Ascending aorta (tissue), 2 donors: ENCODE measurements around the gene PEX5L. TPM values are rescaled to one million over a fixed set of nuclear protein-coding genes. Genes with fewer than 3 reads are reported as not detected.

Experiments
- DNase-seq, 2 donors: peaks; one replicate each; pipeline ENCODE4 v3.0.0-alpha.2; 2019; ENCODE audit warnings: low spot score in 2 of 2
- H3K27ac ChIP-seq, 2 donors: fragments of 200-600 bp; sonication (generic); one replicate each; pipeline ENCODE4 v1.5.1; 2016 to 2017; ENCODE audit warnings: mild to moderate bottlenecking in 1 of 2
- H3K27me3 ChIP-seq: fragments of 200-600 bp; sonication (generic); one replicate; pipeline ENCODE4 v1.5.1; 2017
- H3K36me3 ChIP-seq, 2 donors: fragments of 200-600 bp; sonication (generic); one replicate each; pipeline ENCODE4 v1.5.1; 2016
- H3K4me1 ChIP-seq, 2 donors: fragments of 200-600 bp; sonication (generic); one replicate each; pipeline ENCODE4 v1.5.1; 2016 to 2017; ENCODE audit warnings: mild to moderate bottlenecking in 1 of 2
- H3K4me3 ChIP-seq, 2 donors: fragments of 200-600 bp; sonication (generic); one replicate each; pipeline ENCODE4 v1.5.1; 2016 to 2017; ENCODE audit warnings: mild to moderate bottlenecking in 1 of 2
- H3K9me3 ChIP-seq, 2 donors: fragments of 200-600 bp; sonication (generic); one replicate each; pipeline ENCODE4 v1.5.1; 2016
- intact Hi-C: fragments of 100-400 bp; cut with DNase I; formaldehyde crosslinking; loops from one replicate; pipeline ENCODE4 v1.15.1; 2023
- total RNA-seq: library from RNA; depleted of rRNA; stranded (reverse); fragments of >200 nt; gene quantifications from one replicate; pipeline ENCODE4 v1.1.0, GENCODE V29; 2016
- TF ChIP-seq, protein P1 (sequence below), 3 experiments: fragments of 200-600 bp in 2 of 3; fragments of 450-650 bp in 1 of 3; sonication (generic) in 2 of 3; IDR thresholded peaks; one replicate each; pipeline ENCODE4 v1.5.1; 2016 to 2019; ENCODE audit warnings: antibody characterized with exemption in 3 of 3, mild to moderate bottlenecking in 1 of 3, moderate library complexity in 1 of 3

The PEX5L gene
- total RNA-seq, 1 donor from 2014 or later = 0.11 TPM

DNA sequence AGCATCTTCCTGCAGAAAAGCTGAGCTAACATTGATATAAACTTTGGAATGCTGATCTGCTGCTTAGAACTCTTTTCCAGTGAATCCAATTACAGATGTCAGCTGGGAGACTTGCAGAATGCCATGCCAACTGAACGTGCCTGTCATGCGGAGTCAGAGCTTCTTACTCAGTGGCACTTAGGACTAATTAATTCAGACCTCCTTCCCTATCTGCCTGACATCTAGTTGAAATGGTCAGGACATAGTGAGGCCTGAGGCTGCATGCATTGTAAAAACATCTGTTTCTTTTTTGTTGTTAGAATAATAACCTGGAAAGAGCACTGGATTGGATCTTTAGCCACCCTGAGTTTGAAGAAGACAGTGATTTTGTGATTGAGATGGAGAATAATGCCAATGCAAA lies 271.3 kb downstream of the PEX5L start:
- H3K9me3 ChIP-seq = no peaks in the 10 kb centered on the region
- DNase-seq = no peak
- TF ChIP-seq, protein P1, sequence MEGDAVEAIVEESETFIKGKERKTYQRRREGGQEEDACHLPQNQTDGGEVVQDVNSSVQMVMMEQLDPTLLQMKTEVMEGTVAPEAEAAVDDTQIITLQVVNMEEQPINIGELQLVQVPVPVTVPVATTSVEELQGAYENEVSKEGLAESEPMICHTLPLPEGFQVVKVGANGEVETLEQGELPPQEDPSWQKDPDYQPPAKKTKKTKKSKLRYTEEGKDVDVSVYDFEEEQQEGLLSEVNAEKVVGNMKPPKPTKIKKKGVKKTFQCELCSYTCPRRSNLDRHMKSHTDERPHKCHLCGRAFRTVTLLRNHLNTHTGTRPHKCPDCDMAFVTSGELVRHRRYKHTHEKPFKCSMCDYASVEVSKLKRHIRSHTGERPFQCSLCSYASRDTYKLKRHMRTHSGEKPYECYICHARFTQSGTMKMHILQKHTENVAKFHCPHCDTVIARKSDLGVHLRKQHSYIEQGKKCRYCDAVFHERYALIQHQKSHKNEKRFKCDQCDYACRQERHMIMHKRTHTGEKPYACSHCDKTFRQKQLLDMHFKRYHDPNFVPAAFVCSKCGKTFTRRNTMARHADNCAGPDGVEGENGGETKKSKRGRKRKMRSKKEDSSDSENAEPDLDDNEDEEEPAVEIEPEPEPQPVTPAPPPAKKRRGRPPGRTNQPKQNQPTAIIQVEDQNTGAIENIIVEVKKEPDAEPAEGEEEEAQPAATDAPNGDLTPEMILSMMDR (IDR thresholded peaks at IDR 0.05) = no peak
- H3K4me1 ChIP-seq = no peaks in the 10 kb centered on the region
- H3K27ac ChIP-seq = no peak overlapping the region
- intact Hi-C loops = no loop called here
- H3K4me3 ChIP-seq = no peak overlapping the region
- H3K27me3 ChIP-seq = no peaks in the 10 kb centered on the region
- H3K36me3 ChIP-seq = peaks cover 14 to 45% of the 10 kb centered on the region in 2 donors

DNA sequence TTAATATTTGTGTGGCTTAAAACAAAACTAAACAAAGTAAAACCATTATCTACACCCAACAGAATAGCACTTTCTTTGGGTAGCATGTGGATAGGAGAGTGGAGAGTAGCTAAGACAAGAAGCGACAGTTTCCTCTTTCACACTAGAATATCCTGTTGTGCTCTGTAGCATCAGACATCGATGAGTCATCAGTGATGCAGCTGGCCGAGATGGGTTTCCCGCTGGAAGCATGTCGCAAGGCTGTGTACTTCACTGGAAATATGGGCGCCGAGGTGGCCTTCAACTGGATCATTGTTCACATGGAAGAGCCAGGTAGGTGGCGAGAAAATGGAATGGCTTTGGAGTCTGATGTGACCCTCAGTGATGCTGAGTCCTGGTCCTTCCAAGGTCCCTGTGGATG lies 275.8 kb downstream of the PEX5L start:
- Histone ChIP-seq H3K9me3 (no peaks in the 10 kb centered on the region), H3K27me3 (no peaks in the 10 kb centered on the region), H3K36me3 (peaks cover 9 to 35% of the 10 kb centered on the region in 2 donors), H3K4me3 (no peak overlapping the region), H3K27ac (no peak overlapping the region), H3K4me1 (no peaks in the 10 kb centered on the region)
- DNase-seq = no peak
- TF ChIP-seq, protein P1 (IDR thresholded peaks at IDR 0.05) = no peak
- intact Hi-C loops = no loop called here

DNA sequence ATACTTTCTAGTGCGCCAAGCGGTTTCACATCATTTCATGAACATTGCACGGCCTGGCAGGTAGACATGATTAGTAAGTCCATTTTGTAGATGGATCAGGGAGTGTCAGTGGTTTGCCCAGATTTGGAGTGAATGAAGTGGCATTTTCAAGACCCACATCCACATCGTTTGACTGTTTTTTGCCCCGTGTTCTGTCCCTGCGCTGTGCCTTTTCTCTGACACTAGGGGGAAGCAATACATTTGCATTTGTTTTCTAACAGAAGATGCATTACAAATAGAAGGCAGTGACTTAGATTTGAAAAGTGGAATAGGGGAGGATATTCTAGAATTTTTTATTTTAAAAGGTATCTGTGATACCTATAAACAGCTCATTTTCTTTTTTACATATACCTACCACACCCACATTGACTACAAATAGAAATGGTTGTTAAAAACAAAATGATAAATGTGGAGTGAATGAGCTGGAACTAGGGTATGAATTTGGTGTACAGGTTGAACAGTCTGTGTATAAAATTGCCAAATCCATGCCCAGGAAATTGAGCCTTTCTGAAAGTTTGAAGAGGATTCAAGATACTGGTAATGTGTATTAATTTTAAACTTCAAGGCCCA lies 285.9 kb downstream of the PEX5L start:
- peaks cover 5 to 7% of the 10 kb centered on the region in 2 donors for H3K36me3 ChIP-seq
- no peak overlapping the region for H3K4me3 ChIP-seq
- TF ChIP-seq, protein P1 (IDR thresholded peaks at IDR 0.05) = peak in 1 of 3 experiments; percentile 29
- no peaks in the 10 kb centered on the region for H3K9me3 ChIP-seq
- DNase-seq = no peak
- H3K27me3 ChIP-seq = no peaks in the 10 kb centered on the region
- H3K27ac ChIP-seq = no peak overlapping the region
- H3K4me1 ChIP-seq = no peaks in the 10 kb centered on the region
- intact Hi-C loops = no loop called here

DNA sequence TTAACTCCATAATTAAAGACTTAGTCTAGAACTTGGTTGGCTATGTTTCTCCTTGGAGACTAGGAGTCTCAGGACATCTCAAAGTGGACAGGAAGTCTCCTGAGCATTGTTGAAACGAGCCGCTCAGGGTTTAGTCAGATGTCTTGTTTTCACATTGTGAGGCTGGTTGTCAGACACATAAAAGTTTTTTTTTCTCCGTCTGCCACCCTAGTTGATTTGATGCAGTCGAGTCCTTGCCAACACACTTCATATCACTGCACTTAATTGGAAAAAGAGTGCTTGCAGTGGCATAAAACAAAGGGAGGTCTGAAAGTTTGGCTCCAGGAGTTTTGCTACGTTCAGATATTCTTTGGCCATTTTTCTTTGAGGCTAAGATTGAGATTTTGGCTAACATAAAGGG lies 291.0 kb downstream of the PEX5L start:
- Histone ChIP-seq H3K4me3 (no peak overlapping the region), H3K27ac (no peak overlapping the region), H3K27me3 (no peaks in the 10 kb centered on the region), H3K4me1 (no peaks in the 10 kb centered on the region), H3K9me3 (no peaks in the 10 kb centered on the region), H3K36me3 (peaks cover 4 to 9% of the 10 kb centered on the region in 2 donors)
- intact Hi-C loops = no loop called here
- TF ChIP-seq, protein P1 (IDR thresholded peaks at IDR 0.05) = no peak
- no peak for DNase-seq

DNA sequence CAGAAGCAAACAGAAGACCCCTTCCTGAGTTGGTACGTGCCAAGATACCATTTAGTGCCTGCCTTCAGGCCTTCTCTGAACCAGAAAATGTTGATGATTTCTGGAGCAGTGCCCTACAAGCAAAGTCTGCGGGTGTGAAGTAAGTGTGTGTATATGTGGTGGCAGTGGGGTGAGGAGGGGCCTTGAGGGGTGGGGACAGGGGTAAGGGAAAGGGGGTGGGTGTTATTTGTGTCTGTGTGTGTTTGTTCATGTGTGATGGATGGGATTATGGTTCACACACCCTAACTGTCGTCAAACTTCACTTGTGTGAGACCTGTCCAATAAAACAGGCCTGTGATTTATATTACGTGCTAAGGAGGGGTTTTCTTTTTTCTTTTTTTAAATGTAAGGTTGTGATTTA lies 291.7 kb downstream of the PEX5L start:
- H3K36me3 ChIP-seq = peaks cover 4 to 9% of the 10 kb centered on the region in 2 donors

More for the DNA sequence above, 291.7 kb downstream of the PEX5L start:
- Histone ChIP-seq H3K9me3 (no peaks in the 10 kb centered on the region), H3K4me1 (no peaks in the 10 kb centered on the region), H3K27ac (no peak overlapping the region), H3K27me3 (no peaks in the 10 kb centered on the region), H3K4me3 (no peak overlapping the region)
- intact Hi-C loops = no loop called here
- no peak for DNase-seq
- TF ChIP-seq, protein P1 (IDR thresholded peaks at IDR 0.05) = no peak
